AG08395 (cell line): ENCODE results near the gene MCTP2.

Experiments used
- DNase-seq: peaks from one replicate; pipeline ENCODE4 v3.0.0; 2012; ENCODE audit warnings: mixed read lengths, low spot score

MCTP2 gene

GRCh38 chr15:94230883-94231722, at the start of gene MCTP2:
Gene MCTP2, plus strand, starts transcription at chr15:94231561. Its CDS starts 66,705 bp downstream, at chr15:94298266.
- DNase-seq, result peak; percentile 40

GRCh38 chr15:94182883-94183282, 48.5 kb upstream of the MCTP2 start:
- no peak for DNase-seq

- no peak for DNase-seq
Measured at GRCh38 chr15:94185547-94186236, 45.7 kb upstream of the MCTP2 start.

- no peak for DNase-seq
Measured at GRCh38 chr15:94186770-94187331, 44.5 kb upstream of the MCTP2 start.

- DNase-seq, result no peak
Measured at GRCh38 chr15:94193906-94194305, 37.5 kb upstream of the MCTP2 start.

GRCh38 chr15:94196531-94196930, 34.8 kb upstream of the MCTP2 start:
- no peak for DNase-seq

- DNase-seq, result no peak
Measured at GRCh38 chr15:94198633-94199032, 32.7 kb upstream of the MCTP2 start.

- DNase-seq, result no peak
Measured at GRCh38 chr15:94199725-94200124, 31.6 kb upstream of the MCTP2 start.

- DNase-seq, result no peak
Measured at GRCh38 chr15:94203306-94203705, 28.1 kb upstream of the MCTP2 start.

GRCh38 chr15:94205366-94205765, 26.0 kb upstream of the MCTP2 start:
- DNase-seq, result peak; percentile 42

GRCh38 chr15:94206463-94207167, 24.7 kb upstream of the MCTP2 start:
- DNase-seq, result peak; percentile 74

GRCh38 chr15:94212291-94212690, 19.1 kb upstream of the MCTP2 start:
- DNase-seq, result no peak

GRCh38 chr15:94225616-94226015, 5.7 kb upstream of the MCTP2 start:
- DNase-seq, result peak; percentile 40

GRCh38 chr15:94228611-94229010, 2.8 kb upstream of the MCTP2 start:
- no peak for DNase-seq

- no peak for DNase-seq
Measured at GRCh38 chr15:94229591-94230369, 1.6 kb upstream of the MCTP2 start.

- DNase-seq, result peak; percentile 25
Measured at GRCh38 chr15:94230431-94230882, 904 bp upstream of the MCTP2 start.

- peak; percentile 6 for DNase-seq
Measured at GRCh38 chr15:94231723-94232468, 535 bp downstream of the MCTP2 start.

GRCh38 chr15:94233441-94233840, 2.1 kb downstream of the MCTP2 start:
- DNase-seq, result no peak

GRCh38 chr15:94234300-94234699, 2.9 kb downstream of the MCTP2 start:
- DNase-seq, result no peak

GRCh38 chr15:94235041-94235440, 3.7 kb downstream of the MCTP2 start:
- DNase-seq, result no peak

- DNase-seq, result no peak
Measured at GRCh38 chr15:94235646-94236045, 4.3 kb downstream of the MCTP2 start.
